Measurements from ENCODE around the gene LRRFIP1. TPM values are rescaled to one million over a fixed set of nuclear protein-coding genes. Genes with fewer than 3 reads are reported as not detected.
A peak's percentile ranks its signal among the peaks of the same experiment; 100 is the strongest.

The LRRFIP1 gene
- total RNA-seq, 4 donors from 2014 or later: 142 to 213 (median 191) TPM

DNA sequence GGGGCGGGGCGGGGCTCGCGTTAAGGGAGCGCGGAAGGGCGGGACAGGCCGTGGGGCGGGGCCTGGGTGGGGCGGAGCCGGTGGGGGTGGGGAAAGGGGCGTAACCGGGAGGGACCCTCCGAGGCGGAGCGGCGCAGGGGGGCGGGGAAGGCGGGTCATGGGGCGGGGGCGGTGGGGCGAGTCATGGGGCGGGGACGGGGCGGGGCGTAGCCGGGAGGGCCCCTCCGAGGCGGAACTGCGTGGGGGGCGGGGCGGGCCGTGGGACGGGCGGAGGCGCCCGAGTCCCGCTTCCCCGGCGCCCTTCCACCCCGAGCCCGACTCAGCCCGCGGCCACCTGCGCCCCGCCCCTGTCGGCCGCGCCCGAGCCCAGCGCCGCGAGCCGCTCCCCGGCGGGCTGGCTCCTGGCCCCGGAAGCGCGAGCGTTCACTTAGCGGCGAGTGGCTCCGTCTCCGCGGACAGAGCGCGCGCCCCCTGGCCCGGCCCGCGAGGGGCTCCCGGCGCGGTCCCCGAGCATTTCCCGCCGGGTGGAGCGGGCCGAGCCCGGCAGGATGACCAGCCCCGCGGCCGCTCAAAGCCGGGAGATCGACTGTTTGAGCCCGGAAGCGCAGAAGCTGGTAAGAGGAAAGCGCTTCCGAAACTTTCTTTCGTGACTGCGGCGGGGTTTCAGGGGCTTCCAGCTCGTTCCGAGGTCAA lies 64.7 kb downstream of the LRRFIP1 start:
- TF ChIP-seq, protein P1, sequence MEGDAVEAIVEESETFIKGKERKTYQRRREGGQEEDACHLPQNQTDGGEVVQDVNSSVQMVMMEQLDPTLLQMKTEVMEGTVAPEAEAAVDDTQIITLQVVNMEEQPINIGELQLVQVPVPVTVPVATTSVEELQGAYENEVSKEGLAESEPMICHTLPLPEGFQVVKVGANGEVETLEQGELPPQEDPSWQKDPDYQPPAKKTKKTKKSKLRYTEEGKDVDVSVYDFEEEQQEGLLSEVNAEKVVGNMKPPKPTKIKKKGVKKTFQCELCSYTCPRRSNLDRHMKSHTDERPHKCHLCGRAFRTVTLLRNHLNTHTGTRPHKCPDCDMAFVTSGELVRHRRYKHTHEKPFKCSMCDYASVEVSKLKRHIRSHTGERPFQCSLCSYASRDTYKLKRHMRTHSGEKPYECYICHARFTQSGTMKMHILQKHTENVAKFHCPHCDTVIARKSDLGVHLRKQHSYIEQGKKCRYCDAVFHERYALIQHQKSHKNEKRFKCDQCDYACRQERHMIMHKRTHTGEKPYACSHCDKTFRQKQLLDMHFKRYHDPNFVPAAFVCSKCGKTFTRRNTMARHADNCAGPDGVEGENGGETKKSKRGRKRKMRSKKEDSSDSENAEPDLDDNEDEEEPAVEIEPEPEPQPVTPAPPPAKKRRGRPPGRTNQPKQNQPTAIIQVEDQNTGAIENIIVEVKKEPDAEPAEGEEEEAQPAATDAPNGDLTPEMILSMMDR (IDR thresholded peaks at IDR 0.05): peak in 1 of 3 experiments; percentile 12
- TF ChIP-seq EP300 (IDR thresholded peaks at IDR 0.05) (no peak), POLR2A (IDR thresholded peaks at IDR 0.05; ENCODE audit: low read depth) (peak; percentile 50), POLR2AphosphoS5 (IDR thresholded peaks at IDR 0.05) (peak in 1 of 2 donors; percentile 50)

DNA sequence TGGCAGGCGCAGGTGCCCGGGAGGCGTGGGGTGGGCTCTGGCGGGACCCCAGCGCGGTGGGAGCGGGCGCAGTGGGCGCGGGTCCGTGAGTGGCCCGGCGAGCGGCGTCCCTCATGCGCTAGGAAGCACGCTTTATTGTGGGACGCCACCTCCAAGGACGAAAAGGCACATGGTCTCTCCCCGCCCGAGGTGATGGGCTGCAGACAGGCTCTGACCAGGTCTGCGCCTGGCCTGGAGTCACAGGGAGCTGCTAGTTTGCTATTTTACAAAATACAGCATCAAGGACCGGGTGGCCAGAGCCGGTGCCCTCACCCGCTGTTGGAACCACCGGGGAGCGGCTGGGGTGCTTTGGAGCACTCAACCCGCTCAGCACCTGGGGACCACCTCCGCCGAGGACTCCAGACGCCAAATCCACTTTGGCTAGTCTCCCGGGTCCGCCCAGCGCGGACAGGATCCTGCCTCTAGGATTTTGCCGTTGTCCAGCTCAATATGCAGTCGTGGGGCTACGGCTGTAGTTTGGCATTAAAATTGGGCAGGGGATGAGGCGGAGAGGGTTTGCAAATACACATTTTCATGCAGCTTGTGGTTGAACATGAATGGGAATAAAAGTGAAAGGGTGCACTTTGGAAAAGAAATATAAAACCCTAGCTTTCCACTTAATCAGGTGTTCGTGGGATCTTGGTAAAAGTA lies 65.4 kb downstream of the LRRFIP1 start:
- peak overlapping the region; percentile 93 to 100 (median 98) for H3K27ac ChIP-seq (replicated peaks in 1 of 4)
- H3K4me1 ChIP-seq: peaks cover 82 to 89% (median 88%) of the 10 kb centered on the region in 4 donors
- TF ChIP-seq POLR2AphosphoS5 (IDR thresholded peaks at IDR 0.05) (peak in 1 of 2 donors; percentile 29), POLR2A (IDR thresholded peaks at IDR 0.05; ENCODE audit: low read depth) (no peak)
- TF ChIP-seq, protein P1 (IDR thresholded peaks at IDR 0.05): no peak
- no peak for DNase-seq (ENCODE audit: extremely low spot score)
- WGBS: 11% methylated on average over 4 of the region's 40 CpGs
- H3K9me3 ChIP-seq: no peaks in the 10 kb centered on the region
- no peaks in the 10 kb centered on the region for H3K36me3 ChIP-seq
- peak overlapping the region; percentile 71 to 96 (median 87) for H3K4me3 ChIP-seq
- H3K27me3 ChIP-seq: no peaks in the 10 kb centered on the region
- intact Hi-C loops (cut with DNase I): no loop called here

More for the DNA sequence above, 64.7 kb downstream of the LRRFIP1 start:
- intact Hi-C loops (cut with DNase I): no loop called here
- Histone ChIP-seq H3K36me3 (no peaks in the 10 kb centered on the region), H3K4me3 (peak overlapping the region; percentile 71 to 96 (median 87)), H3K4me1 (peaks cover 82 to 89% (median 88%) of the 10 kb centered on the region in 4 donors), H3K27me3 (no peaks in the 10 kb centered on the region), H3K27ac (replicated peaks in 1 of 4) (peak overlapping the region; percentile 96 to 100 (median 98)), H3K9me3 (no peaks in the 10 kb centered on the region)
- DNase-seq (ENCODE audit: extremely low spot score): peak; percentile 99
- WGBS: 0% methylated on average over 7 of the region's 94 CpGs

DNA sequence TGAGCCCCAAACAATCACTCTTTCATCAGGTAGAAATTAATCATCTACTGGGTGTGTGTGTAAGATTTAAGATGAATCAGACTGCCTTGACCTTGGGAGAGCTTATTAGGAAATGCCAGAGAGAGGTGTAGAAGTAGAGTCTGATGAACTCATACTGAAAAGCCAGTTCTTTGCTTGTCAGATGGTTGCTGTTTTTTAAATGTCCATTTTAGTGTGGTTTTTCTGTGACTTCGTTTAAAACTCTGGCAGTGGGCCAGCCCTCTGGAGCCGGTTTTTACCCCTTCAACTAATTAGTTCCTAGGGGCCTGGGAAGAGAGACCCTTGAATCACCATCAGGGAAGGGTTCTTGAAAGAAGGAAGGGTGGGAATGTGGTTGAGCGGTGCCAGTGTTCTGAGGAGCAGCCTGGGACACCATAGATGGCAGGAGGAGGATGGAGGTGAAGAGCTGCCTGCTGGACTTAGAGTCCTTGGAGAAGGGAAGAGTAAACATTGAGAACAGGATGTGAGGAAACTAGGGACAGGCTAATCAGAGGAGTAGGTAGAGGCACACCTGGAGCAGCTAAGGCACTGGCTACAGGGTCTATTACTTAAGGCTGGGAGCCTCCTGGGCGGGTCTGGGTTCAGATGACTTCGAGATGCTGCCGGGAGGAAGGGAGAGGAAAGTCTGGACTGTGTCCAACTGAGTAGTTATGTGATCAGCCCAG lies 66.1 kb downstream of the LRRFIP1 start:
- peak; percentile 22 to 63 for TF ChIP-seq POLR2AphosphoS5 (IDR thresholded peaks at IDR 0.05)
- TF ChIP-seq POLR2A (IDR thresholded peaks at IDR 0.05; ENCODE audit: low read depth): no peak
- TF ChIP-seq EP300 (IDR thresholded peaks at IDR 0.05): no peak
- peak overlapping the region; percentile 93 to 100 (median 98) for H3K27ac ChIP-seq (replicated peaks in 1 of 4)
- DNase-seq (ENCODE audit: extremely low spot score): no peak
- peaks cover 82 to 89% (median 88%) of the 10 kb centered on the region in 4 donors for H3K4me1 ChIP-seq
- 23% methylated on average over 6 of the region's 6 CpGs for WGBS
- H3K27me3 ChIP-seq: no peaks in the 10 kb centered on the region
- peak overlapping the region; percentile 71 to 96 (median 87) for H3K4me3 ChIP-seq
- H3K9me3 ChIP-seq: no peaks in the 10 kb centered on the region
- H3K36me3 ChIP-seq: no peaks in the 10 kb centered on the region
- intact Hi-C loops (cut with DNase I): no loop called here

DNA sequence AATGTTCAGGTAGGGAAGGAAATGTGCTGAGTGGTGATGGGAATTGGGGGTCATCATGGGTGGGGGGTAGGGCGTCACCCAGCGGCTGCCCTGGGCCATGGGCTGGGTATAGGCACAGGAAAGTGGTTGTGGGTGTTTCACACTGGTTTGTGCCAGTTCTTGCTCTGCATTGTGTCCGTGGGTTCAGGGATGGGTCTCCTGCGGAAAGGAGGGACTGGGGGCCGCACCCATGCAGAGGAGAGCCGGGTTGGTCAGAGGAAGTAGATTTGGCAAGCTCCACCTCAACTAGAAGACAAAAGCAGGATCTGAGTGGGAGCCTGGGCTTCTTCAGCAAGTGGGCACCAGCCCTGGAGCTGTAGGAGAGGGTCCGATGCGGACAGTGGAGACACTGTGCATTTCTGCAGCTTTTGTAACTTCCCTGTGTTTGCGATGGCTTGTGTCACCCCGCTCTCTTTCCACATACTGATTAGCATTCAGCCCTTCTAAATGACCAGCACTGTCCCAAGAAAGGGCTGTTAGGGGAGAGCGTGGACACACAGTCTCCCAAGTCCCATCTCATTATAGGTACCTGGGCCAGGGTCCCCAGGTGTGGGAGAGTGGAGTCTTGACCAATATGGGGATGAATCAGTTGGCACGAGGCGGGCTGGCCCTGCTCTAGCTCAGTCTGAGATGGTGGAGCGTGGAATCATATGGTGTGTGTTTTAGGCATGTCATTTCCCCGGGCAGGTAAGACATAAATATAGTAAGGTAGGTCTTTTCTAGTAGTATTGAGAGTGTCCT lies 67.2 kb downstream of the LRRFIP1 start:
- 61% methylated on average over 15 of the region's 15 CpGs for WGBS
- H3K27ac ChIP-seq (replicated peaks in 1 of 4): peak overlapping the region; percentile 93 to 100 (median 98)
- peak overlapping the region; percentile 71 to 96 (median 87) for H3K4me3 ChIP-seq
- intact Hi-C loops (cut with DNase I): loop anchor here (5.0 kb wide), 1 partner anchor 38 kb away; no protein-coding TSS in a partner anchor
- no peaks in the 10 kb centered on the region for H3K36me3 ChIP-seq
- H3K9me3 ChIP-seq: no peaks in the 10 kb centered on the region
- no peaks in the 10 kb centered on the region for H3K27me3 ChIP-seq
- no peak for DNase-seq (ENCODE audit: extremely low spot score)
- peaks cover 82 to 89% (median 88%) of the 10 kb centered on the region in 4 donors for H3K4me1 ChIP-seq
- TF ChIP-seq POLR2AphosphoS5 (IDR thresholded peaks at IDR 0.05): peak; percentile 6 to 29
- no peak for TF ChIP-seq EP300 (IDR thresholded peaks at IDR 0.05)
- TF ChIP-seq, protein P1 (IDR thresholded peaks at IDR 0.05): no peak
- TF ChIP-seq POLR2A (IDR thresholded peaks at IDR 0.05; ENCODE audit: low read depth): no peak

Measured in esophagus muscularis mucosa (tissue), 4 donors.